WTC11 (cell line): Measurements from ENCODE around the gene MKNK2. TPM values are rescaled to one million over a fixed set of nuclear protein-coding genes. Genes with fewer than 3 reads are reported as not detected.

Experiments used
- ATAC-seq: fragments of 200-7000 bp; cut with Tn5 transposase; 2 replicates; pipeline ENCODE4 v1.10.0; 2021; ENCODE audit warnings: mild to moderate bottlenecking, moderate library complexity
- CTCF ChIA-PET: fragments of 300-600 bp; sonication (Branson Sonifier 250); formaldehyde crosslinking; loops from one replicate; lab custom pipeline; 2021; ENCODE audit warnings: antibody characterized with exemption; lab: Charles Lee
- POLR2A ChIA-PET: fragments of 350-600 bp; sonication (Branson Sonifier 250); formaldehyde crosslinking; loops from one replicate; lab custom pipeline; 2021; ENCODE audit warnings: antibody characterized with exemption; lab: Charles Lee
- DNase-seq: peaks from one replicate; pipeline ENCODE4 v3.0.0; 2021; ENCODE audit warnings: low spot score
- H3K27ac Mint-ChIP-seq: 2 replicates; pipeline ENCODE4 v1.8.0; 2021; ENCODE audit warnings: mixed read lengths
- H3K27me3 Mint-ChIP-seq: 2 replicates; pipeline ENCODE4 v1.8.0; 2021; ENCODE audit warnings: low read depth, mild to moderate bottlenecking, moderate library complexity, mixed read lengths
- H3K36me3 Mint-ChIP-seq: 2 replicates; pipeline ENCODE4 v1.8.0; 2021; ENCODE audit warnings: mixed read lengths
- H3K4me1 Mint-ChIP-seq: 2 replicates; pipeline ENCODE4 v1.8.0; 2022; ENCODE audit warnings: mixed read lengths
- H3K4me3 Mint-ChIP-seq: 2 replicates; pipeline ENCODE4 v1.8.0; 2021; ENCODE audit warnings: mild to moderate bottlenecking, moderate library complexity, mixed read lengths
- H3K9me3 Mint-ChIP-seq: 2 replicates; pipeline ENCODE4 v1.8.0; 2021; ENCODE audit warnings: mixed read lengths
- ATF2 ChIP-seq: sonication (generic); formaldehyde crosslinking; IDR thresholded peaks from 2 replicates; pipeline ENCODE4 v1.8.1; 2022; ENCODE audit warnings: low read depth, missing genetic modification reagents, borderline replicate concordance
- CBFB ChIP-seq: sonication (generic); formaldehyde crosslinking; IDR thresholded peaks from 2 replicates; pipeline ENCODE4 v1.8.1; 2022; ENCODE audit warnings: mild to moderate bottlenecking, low read depth, missing genetic modification reagents
- CDX4 ChIP-seq: fragments of 250-450 bp; sonication (Bioruptor Pico); IDR thresholded peaks from 2 replicates; pipeline ENCODE4 v1.9.0; 2021; ENCODE audit warnings: moderate library complexity, mild to moderate bottlenecking, inconsistent platforms, borderline replicate concordance
- FOXJ3 ChIP-seq: sonication (generic); formaldehyde crosslinking; IDR thresholded peaks from 2 replicates; pipeline ENCODE4 v1.9.0; 2021; ENCODE audit warnings: missing genetic modification reagents, mild to moderate bottlenecking, borderline replicate concordance
- FOXP4 ChIP-seq: sonication (generic); formaldehyde crosslinking; IDR thresholded peaks from 2 replicates; pipeline ENCODE4 v1.8.0; 2022; ENCODE audit warnings: mild to moderate bottlenecking, missing genetic modification reagents
- HMGA2 ChIP-seq: fragments of 250-450 bp; sonication (Bioruptor Pico); IDR thresholded peaks from 2 replicates; pipeline ENCODE4 v1.4.0; 2021; ENCODE audit warnings: mild to moderate bottlenecking, moderate library complexity
- HMGXB4 ChIP-seq: sonication (generic); formaldehyde crosslinking; IDR thresholded peaks from 2 replicates; pipeline ENCODE4 v1.8.1; 2023; ENCODE audit warnings: mild to moderate bottlenecking, moderate library complexity, missing genetic modification reagents
- JUN ChIP-seq: sonication (generic); formaldehyde crosslinking; IDR thresholded peaks from 2 replicates; pipeline ENCODE4 v1.8.0; 2023; ENCODE audit warnings: mild to moderate bottlenecking, missing genetic modification reagents
- NFE2L1 ChIP-seq: sonication (generic); formaldehyde crosslinking; IDR thresholded peaks from 2 replicates; pipeline ENCODE4 v1.8.1; 2023; ENCODE audit warnings: missing genetic modification reagents
- NR2C2 ChIP-seq: sonication (generic); formaldehyde crosslinking; IDR thresholded peaks from 2 replicates; pipeline ENCODE4 v1.8.0; 2022; ENCODE audit warnings: mild to moderate bottlenecking, missing genetic modification reagents
- PRDM15 ChIP-seq: sonication (generic); formaldehyde crosslinking; IDR thresholded peaks from 2 replicates; pipeline ENCODE4 v1.8.0; 2022; ENCODE audit warnings: missing genetic modification reagents
- PREB ChIP-seq: sonication (generic); formaldehyde crosslinking; IDR thresholded peaks from 2 replicates; pipeline ENCODE4 v1.8.1; 2022; ENCODE audit warnings: mild to moderate bottlenecking, missing genetic modification reagents, moderate library complexity, borderline replicate concordance
- PRRX2 ChIP-seq: fragments of 250-450 bp; sonication (Bioruptor Pico); IDR thresholded peaks from 2 replicates; pipeline ENCODE4 v1.8.0; 2021; ENCODE audit warnings: mild to moderate bottlenecking
- SOX15 ChIP-seq: fragments of 250-450 bp; sonication (Bioruptor Pico); IDR thresholded peaks from 2 replicates; pipeline ENCODE4 v1.9.0; 2021; ENCODE audit warnings: mild to moderate bottlenecking
- TEAD1 ChIP-seq: sonication (generic); formaldehyde crosslinking; IDR thresholded peaks from 2 replicates; pipeline ENCODE4 v1.8.0; 2022; ENCODE audit warnings: mild to moderate bottlenecking, missing genetic modification reagents
- ZMAT4 ChIP-seq: fragments of 250-450 bp; sonication (Bioruptor Pico); IDR thresholded peaks from 2 replicates; pipeline ENCODE4 v1.9.0; 2021; ENCODE audit warnings: mild to moderate bottlenecking
- ZNF532 ChIP-seq: fragments of 250-450 bp; sonication (Bioruptor Pico); IDR thresholded peaks from 2 replicates; pipeline ENCODE4 v1.9.0; 2021; ENCODE audit warnings: mild to moderate bottlenecking, borderline replicate concordance
- ZNF671 ChIP-seq: fragments of 250-450 bp; sonication (Bioruptor Pico); IDR thresholded peaks from 2 replicates; pipeline ENCODE4 v1.8.0; 2021; ENCODE audit warnings: mild to moderate bottlenecking
- total RNA-seq: library from RNA; stranded (reverse); gene quantifications from 3 replicates; pipeline ENCODE4 v1.2.3, GENCODE V29; 2021

The MKNK2 gene
- total RNA-seq, 1 experiment from 2014 or later = 165 TPM

GRCh38 chr19:2087621-2088100 lies 36.6 kb upstream of the MKNK2 start:
- CTCF ChIA-PET = interaction anchor here (0.8 to 0.9 kb wide), 2 partner anchors 8 to 68 kb away, joined by 3 read pairs; no protein-coding TSS in a partner anchor
- no peak overlapping the region for H3K4me3 Mint-ChIP-seq
- no peaks in the 10 kb centered on the region for H3K27me3 Mint-ChIP-seq
- TF ChIP-seq NFE2L1 = no peak
- TF ChIP-seq NR2C2 (CRISPR knock-in tag) = no peak
- TF ChIP-seq HMGXB4 (CRISPR knock-in tag) = no peak
- TF ChIP-seq FOXJ3 (CRISPR knock-in tag) = no peak
- no peak for TF ChIP-seq ATF2 (CRISPR knock-in tag)
- no peak for TF ChIP-seq FOXP4 (CRISPR knock-in tag)
- no peak for TF ChIP-seq PRRX2 (CRISPR knock-in tag)
- no peak for TF ChIP-seq ZMAT4 (CRISPR knock-in tag)
- TF ChIP-seq ZNF532 (CRISPR knock-in tag) = no peak
- no peak for TF ChIP-seq JUN (CRISPR knock-in tag)
- TF ChIP-seq CDX4 = no peak
- no peak for TF ChIP-seq PREB (CRISPR knock-in tag)
- no peak; the same call in 1 of the 2 replicates for TF ChIP-seq PRDM15 (CRISPR knock-in tag)
- TF ChIP-seq TEAD1 (CRISPR knock-in tag) = no peak
- TF ChIP-seq ZNF671 (CRISPR knock-in tag) = no peak
- no peak for TF ChIP-seq HMGA2
- TF ChIP-seq SOX15 (CRISPR knock-in tag) = no peak
- TF ChIP-seq CBFB (CRISPR knock-in tag) = no peak
- no peaks in the 10 kb centered on the region for H3K36me3 Mint-ChIP-seq
- DNase-seq (no peak), ATAC-seq (no peak)
- no peak overlapping the region for H3K27ac Mint-ChIP-seq
- POLR2A ChIA-PET = interaction anchor here (0.6 kb wide), 1 partner anchor 67 kb away, joined by 3 read pairs; no protein-coding TSS in a partner anchor
- H3K4me1 Mint-ChIP-seq = peaks cover 23% of the 10 kb centered on the region
- H3K9me3 Mint-ChIP-seq = no peaks in the 10 kb centered on the region
